ENCODE results near the gene DCC. TPM values are rescaled to one million over a fixed set of nuclear protein-coding genes. Genes with fewer than 3 reads are reported as not detected.

Gene DCC
- total RNA-seq, 2 donors from 2014 or later, result not detected

DNA sequence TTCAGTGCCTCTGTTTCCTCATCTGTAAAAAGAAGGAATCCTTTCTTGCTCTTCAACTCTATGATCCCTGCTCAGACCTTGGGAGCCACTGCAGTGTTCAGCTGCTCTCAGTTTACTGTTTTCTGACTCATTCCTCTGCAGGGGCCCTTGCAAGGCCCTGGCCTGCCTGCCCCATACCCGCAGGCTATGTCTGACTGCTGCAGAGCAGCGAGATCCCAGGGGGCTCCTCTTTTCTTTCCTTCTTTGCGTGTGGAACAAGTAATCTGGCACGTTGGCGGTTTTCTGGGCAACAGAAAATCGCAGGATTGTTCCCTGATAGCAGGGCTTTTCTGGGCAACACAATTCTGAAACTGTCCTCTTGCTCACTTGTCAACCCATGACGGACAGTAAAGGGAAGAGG, 376.0 kb downstream of the DCC start:
- H3K27ac Mint-ChIP-seq, result no peak overlapping the region
- peaks cover 0 to 8% of the 10 kb centered on the region in 2 donors for H3K36me3 Mint-ChIP-seq
- DNase-seq (ENCODE audit: low spot score in 2 of 2) (no peak), ATAC-seq (no peak)
- H3K9me3 Mint-ChIP-seq, result peaks cover 4 to 11% of the 10 kb centered on the region in 2 donors

DNA sequence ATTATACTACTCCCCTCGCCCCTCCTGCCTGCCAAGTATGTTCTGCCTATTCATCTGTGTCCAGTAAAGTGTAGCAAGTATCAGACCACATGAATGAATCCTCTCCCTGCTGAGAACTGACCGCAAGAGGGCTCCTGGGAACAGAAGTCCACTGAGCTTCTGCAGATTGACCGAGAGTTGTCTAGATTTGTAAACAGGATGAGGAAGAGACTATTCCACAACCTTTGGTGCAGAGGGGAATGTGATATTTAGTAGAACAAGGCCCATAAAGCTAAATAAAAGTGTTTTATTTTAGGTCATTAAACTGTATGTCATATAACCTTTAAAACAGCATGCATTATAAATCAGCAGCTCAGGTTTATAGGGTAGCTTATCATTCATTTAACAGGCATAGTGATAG, 377.0 kb downstream of the DCC start:
- no peak overlapping the region for H3K27ac Mint-ChIP-seq
- ATAC-seq, result no peak
- DNase-seq (ENCODE audit: low spot score in 2 of 2), result no peak
- peaks cover 4 to 11% of the 10 kb centered on the region in 2 donors for H3K9me3 Mint-ChIP-seq
- H3K36me3 Mint-ChIP-seq, result peaks cover 0 to 8% of the 10 kb centered on the region in 2 donors

DNA sequence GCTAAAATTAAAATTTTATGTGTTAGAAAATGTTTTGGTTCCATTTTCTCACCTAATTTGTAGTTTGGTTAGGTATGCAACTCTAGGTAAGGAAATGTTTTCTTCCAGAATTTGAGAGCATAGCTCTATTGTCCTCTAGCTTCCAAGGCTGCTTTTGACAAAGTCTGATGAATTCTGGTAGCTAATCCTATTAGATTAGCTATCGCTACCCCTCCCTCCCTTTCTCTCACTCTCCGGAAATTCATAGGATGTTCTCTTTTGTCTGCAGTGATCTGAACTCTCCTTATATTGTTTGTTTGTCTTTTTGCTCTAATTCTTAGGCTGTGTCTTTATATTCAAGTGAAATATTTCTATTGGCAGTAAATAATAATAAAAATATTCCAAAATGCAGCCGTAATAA, 382.9 kb downstream of the DCC start:
- no peak for ATAC-seq
- H3K36me3 Mint-ChIP-seq, result no peaks in the 10 kb centered on the region
- no peak for DNase-seq (ENCODE audit: low spot score in 2 of 2)
- H3K27ac Mint-ChIP-seq, result no peak overlapping the region
- peaks cover 0 to 15% of the 10 kb centered on the region in 2 donors for H3K9me3 Mint-ChIP-seq

DNA sequence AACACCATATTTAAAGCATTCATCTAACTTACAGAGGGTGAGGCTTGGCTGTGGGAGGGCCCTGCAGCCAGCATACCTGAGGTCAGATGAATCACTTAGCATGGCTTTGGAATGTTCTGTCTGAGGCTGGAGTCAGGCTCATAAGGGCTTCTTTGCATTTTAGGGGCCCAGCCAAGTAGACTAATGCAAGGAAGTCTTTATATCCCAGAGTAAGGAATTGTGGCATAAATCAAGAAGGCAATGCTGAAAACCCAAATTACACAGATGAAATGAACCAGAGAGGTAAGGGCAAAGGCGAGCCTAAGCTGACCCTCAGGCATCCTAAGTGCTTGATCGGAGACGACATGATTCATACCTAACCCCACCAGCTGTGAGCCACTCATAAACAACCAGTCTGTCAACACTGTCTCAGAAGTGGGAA, 383.6 kb downstream of the DCC start:
- peaks cover 0 to 15% of the 10 kb centered on the region in 2 donors for H3K9me3 Mint-ChIP-seq
- no peaks in the 10 kb centered on the region for H3K36me3 Mint-ChIP-seq
- DNase-seq (ENCODE audit: low spot score in 2 of 2) (no peak), ATAC-seq (no peak)
- H3K27ac Mint-ChIP-seq, result no peak overlapping the region

GRCh38 chr18:52730972-52731619, 391.1 kb downstream of the DCC start:
- H3K36me3 Mint-ChIP-seq, result no peaks in the 10 kb centered on the region
- DNase-seq (ENCODE audit: low spot score in 2 of 2) (no peak), ATAC-seq (no peak)
- peaks cover 4 to 8% of the 10 kb centered on the region in 2 donors for H3K9me3 Mint-ChIP-seq
- H3K27ac Mint-ChIP-seq, result no peak overlapping the region

DNA sequence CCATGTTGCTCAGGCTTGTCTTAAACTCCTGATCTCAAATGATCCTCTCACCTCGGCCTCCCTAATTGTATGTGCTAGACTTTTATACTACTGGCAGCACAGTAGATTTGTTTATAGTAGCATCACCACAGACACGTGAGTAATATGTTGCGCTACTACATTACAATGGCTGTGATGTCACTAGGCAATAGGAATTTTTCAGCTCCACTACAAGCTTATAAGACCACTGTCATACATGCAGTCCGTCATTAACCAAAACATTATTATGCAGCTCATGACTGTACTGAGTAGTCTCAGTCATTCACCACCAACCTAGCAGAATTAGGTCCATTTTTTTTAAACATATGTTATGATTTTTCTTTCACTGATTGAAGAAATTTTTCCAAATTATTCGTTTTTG, 398.9 kb downstream of the DCC start:
- Mint-ChIP-seq H3K27ac (no peak overlapping the region), H3K9me3 (peaks cover 10 to 12% of the 10 kb centered on the region in 2 donors), H3K36me3 (no peaks in the 10 kb centered on the region)
- ATAC-seq (no peak), DNase-seq (ENCODE audit: low spot score in 2 of 2) (no peak)

DNA sequence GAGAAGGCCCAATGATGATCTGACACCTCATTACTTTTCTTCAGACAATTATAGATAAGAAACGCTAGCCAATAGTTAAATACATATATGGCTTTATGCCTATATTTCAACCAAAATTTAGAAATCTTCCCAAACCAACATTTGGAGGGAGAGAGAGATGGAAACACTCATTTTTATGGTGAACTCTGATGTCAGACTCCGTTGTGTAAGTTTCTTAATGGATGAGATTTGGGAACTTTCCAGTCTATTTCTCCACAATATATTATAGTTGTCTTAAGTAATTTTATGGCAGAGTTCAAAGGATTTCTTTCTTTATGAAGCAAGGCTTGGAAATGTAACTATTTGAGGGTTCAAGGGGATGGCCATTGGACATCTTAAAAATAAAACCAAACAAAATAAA, 407.0 kb downstream of the DCC start:
- ATAC-seq (no peak), DNase-seq (ENCODE audit: low spot score in 2 of 2) (no peak)
- H3K36me3 Mint-ChIP-seq, result no peaks in the 10 kb centered on the region
- H3K27ac Mint-ChIP-seq, result no peak overlapping the region
- peaks cover 6 to 14% of the 10 kb centered on the region in 2 donors for H3K9me3 Mint-ChIP-seq

- DNase-seq (ENCODE audit: low spot score in 2 of 2) (no peak), ATAC-seq (no peak)
- no peak overlapping the region for H3K27ac Mint-ChIP-seq
- H3K36me3 Mint-ChIP-seq, result no peaks in the 10 kb centered on the region
- peaks cover 0 to 11% of the 10 kb centered on the region in 2 donors for H3K9me3 Mint-ChIP-seq
These were observed 407.9 kb downstream of the DCC start for GRCh38 chr18:52747869-52748268.

DNA sequence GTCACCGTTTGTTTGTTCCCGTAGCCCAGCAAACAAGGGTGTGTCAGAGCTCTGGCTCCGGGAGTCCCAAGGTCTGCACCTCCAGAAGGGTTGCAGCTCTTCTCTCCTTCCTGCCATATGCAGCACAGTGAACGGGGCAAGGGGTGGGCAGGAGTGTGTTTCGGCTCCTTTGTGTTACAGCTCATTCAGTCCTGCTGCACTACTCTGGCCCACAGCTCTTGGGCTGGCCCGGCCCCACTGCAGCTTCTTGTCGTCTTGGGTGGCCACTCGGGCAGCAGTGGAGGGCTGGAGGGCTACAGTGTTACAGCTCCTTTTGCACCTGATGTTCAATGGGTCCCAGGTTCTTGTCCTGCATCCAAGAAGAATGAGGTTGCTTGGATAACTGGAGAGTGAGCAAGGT, 408.3 kb downstream of the DCC start:
- H3K9me3 Mint-ChIP-seq, result peaks cover 0 to 11% of the 10 kb centered on the region in 2 donors
- DNase-seq (ENCODE audit: low spot score in 2 of 2), result no peak
- ATAC-seq, result no peak
- no peaks in the 10 kb centered on the region for H3K36me3 Mint-ChIP-seq
- no peak overlapping the region for H3K27ac Mint-ChIP-seq

DNA sequence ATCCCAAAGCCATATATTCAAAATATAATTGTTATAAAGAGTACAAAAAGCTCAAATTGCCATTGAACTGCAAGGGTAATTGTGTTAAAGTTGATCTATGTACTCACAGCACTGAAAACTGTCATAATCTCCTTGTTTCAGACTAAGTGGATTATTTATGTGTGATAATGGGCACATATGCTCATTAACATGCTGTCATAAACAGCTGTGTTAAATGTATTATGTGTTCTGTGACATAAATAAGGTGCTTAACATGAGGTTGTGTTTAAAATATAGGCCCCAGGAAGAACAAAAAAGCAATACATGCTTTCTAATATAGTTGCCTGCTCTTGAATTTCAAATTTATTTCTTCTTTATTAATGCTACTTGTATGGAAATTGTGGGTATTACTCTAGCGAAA, 409.5 kb downstream of the DCC start:
- Mint-ChIP-seq H3K9me3 (peaks cover 0 to 11% of the 10 kb centered on the region in 2 donors), H3K27ac (no peak overlapping the region), H3K36me3 (no peaks in the 10 kb centered on the region)
- ATAC-seq (no peak), DNase-seq (ENCODE audit: low spot score in 2 of 2) (no peak)

- DNase-seq (ENCODE audit: low spot score in 2 of 2) (no peak), ATAC-seq (no peak)
- no peaks in the 10 kb centered on the region for H3K36me3 Mint-ChIP-seq
- peaks cover 0 to 11% of the 10 kb centered on the region in 2 donors for H3K9me3 Mint-ChIP-seq
- H3K27ac Mint-ChIP-seq, result no peak overlapping the region
These were observed 411.0 kb downstream of the DCC start for GRCh38 chr18:52750995-52751394.

DNA sequence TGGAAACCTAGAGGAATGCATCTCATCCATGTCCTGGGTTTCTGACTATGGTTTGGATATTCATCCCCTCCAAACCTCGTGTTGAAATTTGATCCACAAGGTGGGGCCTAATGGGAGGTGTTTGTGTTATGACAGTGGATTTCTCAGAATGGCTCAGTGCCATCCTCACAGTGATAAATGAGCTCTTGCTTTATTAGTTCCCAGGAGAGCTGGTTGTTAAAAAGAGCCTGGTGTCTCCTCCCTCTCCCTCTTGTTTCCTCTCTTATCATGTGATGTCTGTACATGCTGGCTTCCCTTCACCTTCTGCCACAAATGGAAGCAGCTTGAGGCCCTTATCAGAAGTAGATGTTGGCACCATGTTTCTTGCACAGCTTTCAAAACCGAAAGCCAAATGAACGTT, 424.3 kb downstream of the DCC start:
- no peak for DNase-seq (ENCODE audit: low spot score in 2 of 2)
- H3K9me3 Mint-ChIP-seq, result peaks cover 10 to 18% of the 10 kb centered on the region in 2 donors
- H3K27ac Mint-ChIP-seq, result no peak overlapping the region
- no peak for ATAC-seq
- H3K36me3 Mint-ChIP-seq, result no peaks in the 10 kb centered on the region

- Mint-ChIP-seq H3K9me3 (peaks cover 11 to 16% of the 10 kb centered on the region in 2 donors), H3K27ac (no peak overlapping the region), H3K36me3 (no peaks in the 10 kb centered on the region)
- DNase-seq (ENCODE audit: low spot score in 2 of 2), result no peak
- no peak for ATAC-seq
These were observed 426.1 kb downstream of the DCC start for GRCh38 chr18:52766002-52766545.

DNA sequence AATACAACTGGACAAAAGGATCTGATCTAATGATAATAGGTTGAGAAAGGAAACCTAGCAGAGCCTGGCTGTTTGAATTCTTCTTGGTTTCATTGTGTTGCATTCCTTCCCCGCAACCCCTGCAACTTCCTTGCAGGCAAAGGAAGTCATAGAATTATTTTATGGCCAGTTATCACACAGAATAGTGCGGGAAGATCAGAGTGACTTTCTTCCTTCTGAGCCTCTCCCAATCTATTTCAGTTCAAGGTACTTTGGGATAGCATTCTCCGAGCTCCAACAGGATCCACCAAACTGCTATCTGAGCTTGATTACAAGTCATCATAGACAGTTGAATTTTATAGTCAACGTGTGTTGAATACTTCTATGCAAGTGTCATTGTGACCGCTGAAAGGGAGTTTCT, 441.1 kb downstream of the DCC start:
- peaks cover 14 to 20% of the 10 kb centered on the region in 2 donors for H3K9me3 Mint-ChIP-seq
- no peak overlapping the region for H3K27ac Mint-ChIP-seq
- DNase-seq (ENCODE audit: low spot score in 2 of 2) (no peak), ATAC-seq (no peak)
- no peaks in the 10 kb centered on the region for H3K36me3 Mint-ChIP-seq

GRCh38 chr18:52791321-52791720, 451.3 kb downstream of the DCC start:
- Mint-ChIP-seq H3K27ac (no peak overlapping the region), H3K9me3 (peaks cover 26 to 40% of the 10 kb centered on the region in 2 donors), H3K36me3 (peaks cover 13 to 26% of the 10 kb centered on the region in 2 donors)
- ATAC-seq (no peak), DNase-seq (ENCODE audit: low spot score in 2 of 2) (no peak)

DNA sequence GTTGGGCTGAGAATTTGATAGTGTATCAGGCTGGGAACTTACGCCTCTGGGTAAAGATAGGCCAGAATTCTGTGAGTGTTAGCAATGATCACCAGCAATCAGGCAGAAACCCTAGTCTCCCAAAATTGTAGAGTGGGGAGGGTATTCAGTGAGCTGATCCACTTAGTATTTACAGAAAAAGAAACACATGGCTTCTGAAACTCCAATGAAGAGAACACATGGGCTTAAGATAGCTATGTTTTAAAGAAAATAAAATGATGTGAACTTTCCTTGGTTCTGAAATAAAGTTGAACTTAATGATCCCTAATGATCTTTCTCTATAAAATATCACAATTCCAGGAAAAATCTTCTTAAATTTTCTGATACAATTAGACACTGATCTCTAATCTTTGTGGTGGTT, 472.8 kb downstream of the DCC start:
- no peak for ATAC-seq

DNA sequence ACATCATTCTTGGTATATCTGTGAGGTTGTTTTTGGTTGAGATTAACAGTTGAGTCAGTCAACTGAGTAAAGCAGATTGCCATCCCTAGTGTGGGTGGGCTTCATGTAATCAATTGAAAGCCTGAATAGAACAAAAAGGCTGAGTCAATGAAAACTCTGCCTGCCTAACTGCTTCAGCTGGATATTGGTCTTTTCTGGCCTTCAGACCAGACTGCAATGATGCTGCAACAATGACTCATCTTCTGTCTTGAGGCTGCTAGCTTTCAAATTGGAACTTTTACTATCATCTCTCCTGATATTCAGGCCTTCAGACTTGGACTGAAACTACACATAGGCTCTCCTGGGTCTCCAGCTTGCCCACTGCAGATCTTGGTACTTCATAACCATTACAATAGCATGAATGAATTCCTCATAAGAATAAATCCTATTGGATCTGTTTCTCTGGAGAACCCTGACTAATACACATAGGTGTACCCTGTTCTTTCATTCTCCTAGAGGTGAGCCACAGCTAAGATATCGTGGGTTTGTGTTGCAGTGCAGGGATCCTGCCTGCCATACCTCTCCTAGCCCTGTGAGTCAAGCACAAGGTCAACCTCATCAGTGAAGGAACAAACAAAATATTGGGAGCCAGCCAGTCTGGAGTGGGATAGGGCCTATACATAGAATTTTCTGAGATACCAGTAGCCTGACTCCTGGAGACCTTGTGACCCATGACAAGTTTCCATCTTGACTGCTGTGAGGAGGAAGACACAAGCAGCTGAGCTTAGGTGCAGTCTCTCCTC, 473.8 kb downstream of the DCC start:
- H3K9me3 Mint-ChIP-seq, result peaks cover 8 to 12% of the 10 kb centered on the region in 2 donors
- H3K36me3 Mint-ChIP-seq, result no peaks in the 10 kb centered on the region
- no peak overlapping the region for H3K27ac Mint-ChIP-seq
- ATAC-seq (no peak), DNase-seq (ENCODE audit: low spot score in 2 of 2) (no peak)

More for the DNA sequence above, 472.8 kb downstream of the DCC start:
- H3K27ac Mint-ChIP-seq, result no peak overlapping the region
- H3K36me3 Mint-ChIP-seq, result peaks cover 0 to 2% of the 10 kb centered on the region in 2 donors
- no peak for DNase-seq (ENCODE audit: low spot score in 2 of 2)
- peaks cover 13 to 14% of the 10 kb centered on the region in 2 donors for H3K9me3 Mint-ChIP-seq

All from activated naive CD4-positive, alpha-beta T cell treated with anti-CD3 and anti-CD28 coated beads, Interleukin-2, amount 50 U/mL, for 72 hours (primary cell).